ENCODE results near the gene NDUFA8.
A peak's percentile ranks its signal among the peaks of the same experiment; 100 is the strongest.
"Not testable (repeated sequence)": the region's sequence is repeated elsewhere in the genome, so short reads cannot be mapped to it uniquely, and the experiment has no call there.

The NDUFA8 gene

DNA sequence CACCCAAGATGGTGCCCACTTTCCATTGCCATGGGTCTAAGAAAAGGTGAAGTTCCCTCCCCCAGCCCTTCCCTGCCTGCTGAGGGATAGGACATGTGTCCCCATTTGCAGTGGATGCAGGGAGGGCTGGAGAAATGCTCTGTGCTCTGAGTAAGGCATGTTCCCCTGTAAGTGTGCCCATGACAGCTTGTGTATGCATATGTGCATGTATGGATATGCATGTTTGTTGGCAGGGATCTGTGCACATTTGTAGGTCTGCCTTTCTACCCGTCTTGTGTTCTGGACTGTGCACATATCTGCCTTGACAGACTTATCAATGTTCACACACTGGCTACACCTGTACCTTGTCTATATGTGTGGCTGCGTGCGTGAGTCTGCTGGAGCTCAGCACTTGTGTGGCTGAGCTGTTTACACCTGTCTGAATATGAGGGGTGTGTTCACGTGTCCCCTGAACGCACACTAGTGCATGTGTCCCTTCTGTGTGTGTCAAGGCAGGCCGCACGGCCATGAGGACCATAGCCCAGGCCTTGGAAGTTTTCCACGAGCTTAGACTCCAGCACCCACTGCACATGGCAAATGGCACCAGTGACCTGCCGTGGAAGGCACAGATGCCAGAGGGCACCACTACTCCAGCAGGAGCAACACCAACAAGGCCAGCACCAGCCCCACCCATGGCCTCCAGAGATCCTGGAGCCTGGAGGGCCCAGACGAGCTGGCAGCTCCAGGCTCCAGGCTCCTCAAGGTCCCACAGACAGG lies 39.1 kb downstream of the NDUFA8 start:
- no peak for DNase-seq

DNA sequence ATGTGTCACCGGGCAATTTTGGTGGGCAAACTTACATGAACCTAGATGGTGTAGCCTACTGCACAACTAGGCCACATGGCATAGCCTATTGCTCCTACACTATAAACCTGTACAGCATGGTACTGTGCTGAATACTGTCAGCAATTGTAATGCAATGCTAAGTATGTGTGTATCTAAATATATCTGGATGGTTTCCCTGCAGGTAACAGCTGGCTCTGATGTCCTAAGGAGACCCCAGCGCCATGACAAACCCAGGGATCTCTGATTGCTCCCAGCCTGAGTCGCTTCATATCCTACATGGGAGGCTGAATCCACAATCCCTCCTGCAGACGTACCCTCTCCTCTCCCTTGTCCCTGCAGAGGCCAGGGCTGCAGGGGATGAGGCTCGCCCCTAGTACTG lies 39.9 kb downstream of the NDUFA8 start:
- no peak for DNase-seq

DNA sequence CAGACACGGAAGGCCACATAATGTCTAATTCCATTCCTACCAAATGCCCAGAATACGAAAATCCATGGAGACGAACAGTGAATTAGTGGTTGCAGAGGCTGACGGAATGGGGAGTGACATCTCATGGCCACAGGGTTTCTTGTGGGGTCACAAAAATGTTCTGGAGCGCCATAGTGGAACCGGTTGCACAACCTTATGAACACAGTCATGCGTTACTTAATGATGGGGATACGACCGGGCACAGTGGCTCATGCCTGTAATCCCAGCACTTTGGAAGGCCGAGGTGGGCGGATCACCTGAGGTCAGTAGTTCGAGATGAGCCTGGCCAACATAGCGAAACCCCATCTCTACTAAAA lies 40.4 kb downstream of the NDUFA8 start:
- no peak for DNase-seq

DNA sequence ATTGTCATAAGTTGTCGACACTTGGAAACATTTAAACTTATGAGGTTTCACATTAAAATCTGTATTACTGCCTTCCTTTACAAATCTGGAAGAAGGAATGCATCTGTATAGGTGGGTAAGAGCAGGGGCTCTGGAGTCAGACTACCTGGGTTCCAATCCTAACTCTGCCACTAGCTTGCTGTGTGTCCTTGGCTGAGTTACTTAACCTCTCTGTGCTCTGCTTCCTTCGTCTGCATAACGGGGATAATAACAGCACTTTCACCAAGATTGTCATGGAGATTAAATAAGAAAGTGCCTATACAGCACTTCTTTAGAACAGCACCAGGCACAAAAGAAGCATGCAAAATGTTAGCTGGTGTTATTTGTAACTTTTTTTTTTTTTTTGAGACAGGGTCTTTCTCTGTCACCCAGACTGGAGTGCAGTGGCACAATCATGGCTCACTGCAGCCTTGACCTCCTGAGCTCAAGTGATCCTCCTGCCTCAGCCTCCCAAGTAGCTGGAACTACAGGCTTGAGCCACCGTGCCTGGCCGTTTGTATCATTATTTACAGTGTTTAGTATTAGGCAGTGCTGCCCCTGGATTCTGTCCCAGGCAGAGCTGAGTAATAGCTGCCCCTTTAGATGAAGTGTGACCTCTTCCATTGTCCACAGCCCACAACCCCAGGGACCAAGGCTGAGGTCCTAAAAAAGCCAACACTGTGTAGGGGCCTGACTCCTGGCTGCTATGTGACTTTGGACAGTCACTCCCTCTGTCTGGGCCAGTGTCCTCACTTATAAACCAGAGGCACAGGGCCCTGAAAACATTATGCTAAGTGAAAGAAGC lies 41.0 kb downstream of the NDUFA8 start:
- DNase-seq: no peak

DNA sequence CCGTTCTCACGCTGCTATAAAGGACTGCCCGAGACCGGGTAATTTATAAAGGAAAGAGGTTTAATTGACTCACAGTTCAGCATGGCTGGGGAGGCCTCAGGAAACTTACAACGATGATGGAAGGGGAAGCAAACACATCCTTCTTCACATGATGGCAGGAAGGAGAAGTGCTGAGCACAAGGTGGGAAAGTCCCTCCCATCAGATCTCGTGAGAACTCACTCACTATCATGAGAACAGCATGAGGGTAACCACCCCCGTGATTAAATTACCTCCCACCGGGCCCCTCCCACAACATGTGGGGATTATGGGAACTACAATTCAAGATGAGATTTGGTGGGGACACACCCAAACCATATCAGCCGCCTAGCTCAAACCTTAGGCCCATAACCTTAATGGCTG lies 42.3 kb downstream of the NDUFA8 start:
- not testable (repeated sequence) for DNase-seq

DNA sequence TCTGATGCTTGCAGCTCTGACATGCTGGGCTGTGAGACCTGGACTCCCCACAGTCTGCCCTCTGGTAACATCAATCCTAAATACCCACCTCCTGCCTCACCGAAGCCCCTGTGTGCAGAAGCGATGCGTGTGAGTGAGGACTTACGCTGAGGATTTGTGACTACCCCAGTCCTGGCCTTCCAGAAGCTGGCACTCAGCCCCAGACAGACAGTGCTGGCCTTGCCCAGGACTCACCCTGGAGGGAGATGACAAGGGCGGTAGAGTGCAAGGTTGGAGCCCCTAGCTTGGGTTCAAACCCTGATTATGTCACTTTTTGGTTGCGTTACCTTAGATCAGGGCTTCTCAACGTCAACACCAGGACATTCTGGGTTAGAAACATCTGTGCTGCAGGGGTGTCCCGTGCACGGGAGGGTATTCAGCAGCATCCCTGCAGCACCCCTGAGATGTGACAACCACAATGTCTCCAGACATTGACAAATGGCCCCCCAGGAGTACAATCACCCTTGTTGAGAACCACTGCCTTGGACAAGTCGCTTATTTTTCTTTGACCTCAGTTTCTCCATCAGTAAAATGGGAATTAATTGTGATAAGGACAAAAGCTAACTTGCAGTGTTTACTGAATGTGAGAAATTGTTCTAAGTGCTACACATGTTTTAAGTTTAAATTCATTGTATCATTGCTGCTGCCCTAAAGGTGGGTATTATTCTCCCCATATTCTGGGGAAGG lies 43.0 kb downstream of the NDUFA8 start:
- no peak for DNase-seq

DNA sequence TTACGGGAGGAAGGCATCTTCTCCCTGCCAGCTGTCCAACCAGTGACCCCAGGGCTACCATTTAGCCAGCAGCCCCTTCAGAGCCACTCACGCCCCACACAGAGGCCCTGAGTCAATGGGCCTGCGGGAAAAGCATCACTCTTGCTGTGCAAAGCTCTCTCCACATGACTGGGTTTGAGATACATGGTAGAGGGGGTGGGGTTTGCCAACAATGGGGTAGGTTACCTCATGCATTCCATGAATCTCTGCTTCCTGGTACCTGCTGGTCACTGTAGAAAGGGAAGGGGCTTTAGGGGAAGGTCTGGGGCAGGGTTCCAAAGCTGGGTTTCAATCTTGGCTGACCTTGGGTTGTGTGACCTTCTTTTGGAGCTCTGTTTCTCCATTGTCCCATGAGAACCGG lies 43.5 kb downstream of the NDUFA8 start:
- no peak for DNase-seq

DNA sequence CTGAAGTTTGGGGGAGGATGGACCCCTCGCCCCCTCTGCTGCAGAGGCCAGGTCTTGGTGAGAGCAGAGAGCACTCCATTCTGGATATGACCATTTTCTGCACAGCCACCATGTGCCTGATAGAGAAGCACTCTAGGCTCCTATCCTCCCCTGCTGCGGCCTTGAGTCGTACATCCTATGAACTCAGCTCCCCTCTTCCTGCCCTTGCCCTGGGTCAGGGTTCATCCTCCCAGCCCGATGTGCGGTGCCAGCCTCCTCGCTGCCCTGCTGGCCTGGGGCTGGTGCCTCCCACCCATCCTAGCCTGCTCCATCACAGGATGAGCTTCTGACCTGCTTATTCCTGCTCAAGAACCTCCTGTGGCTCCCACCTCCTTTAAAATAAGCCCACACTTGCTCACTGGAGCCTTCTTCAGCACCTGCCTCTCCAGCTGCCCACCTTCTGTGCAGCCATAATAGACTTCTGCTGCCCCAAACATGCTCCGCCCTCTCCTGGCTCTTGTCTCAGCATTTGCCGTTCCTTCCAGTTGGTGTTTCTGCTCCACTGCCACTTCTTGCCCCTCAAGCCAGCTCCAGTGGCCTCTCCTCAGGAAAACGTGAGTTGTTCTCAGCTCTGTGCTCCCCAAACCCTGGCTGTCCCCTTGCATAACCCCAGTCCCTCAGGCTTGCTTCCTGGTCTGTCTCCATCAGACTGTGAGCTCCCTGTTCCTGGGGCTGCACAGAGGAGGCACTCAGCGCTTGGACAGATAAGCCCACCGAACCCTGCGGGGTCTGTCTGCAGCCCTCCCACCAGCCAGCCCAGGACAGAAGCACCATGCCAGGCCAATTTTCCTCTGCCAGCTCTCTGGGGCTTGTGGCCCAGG lies 44.2 kb downstream of the NDUFA8 start:
- DNase-seq: no peak

DNA sequence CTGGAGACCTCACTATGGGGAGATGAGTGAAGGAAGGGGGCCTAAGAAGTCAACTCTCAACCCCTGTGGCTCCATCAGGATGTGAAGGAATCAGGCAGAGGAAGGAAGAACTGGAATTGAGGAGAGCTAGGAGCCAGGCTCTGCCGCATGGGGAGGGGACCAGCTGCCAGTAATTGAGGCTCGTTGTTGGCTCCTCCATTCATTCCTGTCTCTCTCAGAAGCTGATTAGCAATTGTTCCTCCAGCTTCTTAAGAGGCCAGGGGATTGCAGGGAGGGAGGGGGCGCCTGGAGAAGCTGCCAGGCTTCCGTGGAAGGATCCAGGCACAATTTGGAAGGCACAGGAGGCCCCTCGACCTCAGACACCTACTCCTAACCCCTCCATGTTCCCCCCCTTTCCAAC lies 46.0 kb downstream of the NDUFA8 start:
- no peak for DNase-seq

DNA sequence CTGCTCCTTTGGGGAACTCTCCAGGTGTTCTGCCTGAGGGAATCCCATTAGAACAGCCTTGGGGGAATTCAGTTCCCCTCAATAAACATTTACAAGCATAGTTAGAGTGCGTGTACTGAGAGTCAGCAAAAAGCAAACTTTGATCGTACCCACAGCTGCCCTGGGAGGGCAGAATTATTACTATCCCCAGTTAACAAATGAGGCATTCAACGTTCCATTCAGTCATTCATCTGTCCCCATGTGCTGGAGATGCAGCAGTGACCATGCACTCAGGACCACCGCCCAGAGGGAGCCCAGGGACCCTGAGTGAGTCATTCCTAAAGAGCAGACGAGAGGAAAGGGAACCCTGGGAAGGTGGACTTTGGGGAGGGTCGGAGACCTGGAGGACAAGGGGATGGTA lies 47.3 kb downstream of the NDUFA8 start:
- DNase-seq: no peak

DNA sequence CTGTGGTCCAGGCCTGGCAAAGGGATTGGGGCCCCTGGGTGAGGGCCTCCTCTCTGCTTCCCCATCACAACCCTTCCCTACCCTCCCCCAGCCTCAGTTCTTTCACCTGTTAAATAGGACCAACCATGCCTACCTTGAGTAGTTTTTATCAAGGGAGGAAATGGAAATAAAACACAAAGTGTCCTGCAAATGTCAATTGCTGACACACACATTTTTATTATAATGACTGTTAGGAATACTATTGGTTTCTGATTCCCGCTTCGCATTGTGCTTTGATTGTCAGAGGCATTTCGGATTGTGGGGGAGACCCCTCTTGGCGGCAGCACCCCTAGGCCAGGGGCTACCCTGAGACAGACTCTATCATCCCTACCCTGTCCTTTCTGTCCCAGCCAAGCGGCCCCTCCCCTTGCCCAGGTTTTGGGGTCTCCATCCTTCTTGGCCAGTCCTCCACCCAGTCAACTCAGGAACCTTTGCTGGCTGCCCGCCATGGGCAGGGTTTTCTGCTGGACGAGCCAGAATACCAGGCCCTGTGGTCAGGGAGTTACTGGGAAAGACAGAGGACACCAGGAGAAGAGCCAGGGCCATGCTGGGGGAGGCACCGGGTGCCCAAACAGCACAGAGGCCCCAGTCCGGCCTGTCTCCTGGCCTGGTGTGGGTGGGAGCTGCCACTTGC lies 48.0 kb downstream of the NDUFA8 start:
- DNase-seq: no peak

DNA sequence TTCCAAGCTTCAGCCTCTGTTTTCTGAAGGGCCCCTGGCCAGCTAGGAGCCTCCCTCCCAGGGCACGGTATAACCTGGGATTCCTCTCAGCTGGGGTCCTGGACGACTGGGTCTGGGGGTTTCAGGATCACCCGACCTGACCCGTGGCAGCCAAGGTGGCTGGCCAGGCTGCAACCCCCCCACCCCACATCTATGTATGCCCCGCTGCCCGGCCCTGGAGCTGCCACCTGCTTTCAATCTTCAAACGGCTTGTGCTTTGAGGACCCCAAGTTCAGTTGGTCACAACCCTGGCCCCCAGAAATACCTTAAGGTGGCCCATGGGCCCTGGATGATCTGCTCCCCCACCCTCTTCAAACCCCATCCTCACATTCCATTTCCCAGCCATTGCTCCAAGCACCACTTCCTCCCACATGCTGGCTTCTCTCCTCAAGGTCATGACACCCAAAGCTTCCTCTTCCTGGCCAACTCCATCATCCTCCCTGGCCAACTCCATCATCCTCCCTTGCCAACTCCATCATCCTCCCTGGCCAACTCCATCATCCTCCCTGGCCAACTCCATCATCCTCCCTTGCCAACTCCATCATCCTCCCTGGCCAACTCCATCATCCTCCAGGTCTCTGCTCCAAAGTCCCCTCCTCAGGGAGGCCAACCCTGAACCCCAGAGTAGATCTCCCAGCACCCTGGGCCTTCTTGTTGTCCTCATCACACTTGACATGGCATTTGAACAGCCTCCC lies 49.3 kb downstream of the NDUFA8 start:
- no peak for DNase-seq

DNA sequence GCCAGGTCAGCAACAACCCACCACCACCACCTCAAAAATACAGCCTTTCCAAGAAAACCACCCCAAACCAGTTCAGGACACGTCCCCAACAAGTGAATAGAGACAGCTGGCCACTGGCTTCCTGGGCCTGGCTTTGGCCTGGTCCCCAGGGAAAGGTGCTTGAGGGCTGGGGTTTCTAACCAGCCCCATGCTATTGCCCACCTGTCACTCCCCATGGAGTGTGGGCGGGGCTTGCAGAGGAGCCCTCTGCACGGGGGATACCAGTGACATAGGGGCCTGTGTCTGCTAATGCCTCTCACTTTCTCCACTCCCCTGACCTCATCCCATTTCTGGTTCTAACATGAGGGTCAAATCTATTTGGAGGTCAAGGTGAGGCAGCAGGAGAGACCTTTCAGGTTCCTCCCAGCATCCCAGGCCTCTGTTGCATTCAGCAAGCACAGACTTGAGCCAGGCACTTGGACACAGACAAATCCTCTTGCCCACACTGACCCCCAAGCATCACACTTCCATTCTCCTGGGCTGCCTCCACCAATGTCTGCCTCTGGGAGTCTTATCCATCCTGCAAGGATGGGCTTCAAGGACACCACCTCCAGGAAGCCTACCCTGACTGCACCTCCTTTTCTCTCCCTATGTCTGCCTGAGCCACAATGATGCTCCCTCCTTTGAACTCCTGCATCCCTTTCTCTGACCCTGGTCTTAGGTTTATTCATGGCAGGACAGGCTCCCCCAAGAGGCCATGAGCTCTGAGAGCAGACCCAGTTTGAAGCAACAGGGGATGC lies 50.4 kb downstream of the NDUFA8 start:
- no peak for DNase-seq

DNA sequence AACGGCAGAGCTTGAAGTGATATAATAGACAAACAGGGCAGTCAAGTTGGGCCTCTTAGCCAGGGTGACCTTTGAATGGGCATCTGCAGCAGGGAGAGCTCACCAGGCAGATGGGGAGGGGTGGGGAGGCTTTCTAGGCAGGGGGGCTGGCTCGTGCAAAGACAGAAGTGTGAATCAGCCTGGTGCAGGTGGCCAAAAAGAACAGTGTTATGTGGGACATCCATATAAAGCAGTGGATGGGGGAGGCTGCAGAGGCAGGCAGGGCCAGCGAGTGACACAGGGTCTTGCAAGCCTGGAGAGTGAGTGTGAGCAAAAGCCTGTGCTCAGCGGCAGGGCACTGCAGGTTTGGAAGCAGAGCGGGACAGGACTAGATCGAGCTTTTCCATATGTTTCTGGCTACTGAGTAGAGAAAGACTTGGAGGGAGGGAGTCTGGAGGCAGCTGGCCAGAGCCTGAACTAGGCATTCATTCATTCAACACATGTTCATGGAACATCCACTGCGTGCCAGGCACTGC lies 52.2 kb downstream of the NDUFA8 start:
- DNase-seq: no peak

DNA sequence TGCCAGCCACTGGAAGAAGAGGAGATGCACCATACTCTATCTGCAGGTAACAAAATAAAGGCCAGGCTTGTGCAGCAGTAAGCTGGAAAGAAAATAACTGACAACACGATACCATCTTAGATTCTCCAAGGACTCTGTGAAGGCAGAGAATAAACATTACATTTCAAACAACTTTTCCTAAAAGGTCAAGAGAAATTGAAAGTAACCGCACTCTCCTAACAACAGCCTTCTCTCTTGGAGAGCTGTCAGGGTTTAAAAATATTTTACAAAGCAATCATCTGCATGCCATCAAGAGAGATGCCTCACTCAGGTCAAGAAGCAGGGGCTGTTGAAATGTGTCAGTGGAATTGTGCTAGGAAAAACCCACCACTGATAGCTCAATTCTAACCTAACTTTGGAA lies 53.0 kb downstream of the NDUFA8 start:
- DNase-seq: no peak

DNA sequence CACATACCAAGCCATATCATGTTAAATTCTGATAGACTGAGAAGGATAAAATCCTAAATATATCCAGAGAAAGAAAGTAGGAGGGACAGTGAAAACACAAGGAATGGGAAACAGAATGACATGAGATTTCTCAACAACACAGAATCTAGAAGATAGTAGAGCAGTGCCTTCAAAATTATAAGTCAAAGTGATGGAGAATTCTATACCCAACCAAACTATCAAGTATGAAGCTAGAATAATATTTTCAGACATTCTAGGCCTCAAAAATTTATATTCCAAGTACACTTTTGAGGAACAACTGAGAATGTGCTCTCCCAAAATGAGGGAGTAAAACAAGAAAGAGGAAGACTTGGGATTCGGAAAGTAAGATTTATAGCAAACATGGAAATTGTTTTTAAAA lies 55.6 kb downstream of the NDUFA8 start:
- DNase-seq: no peak

DNA sequence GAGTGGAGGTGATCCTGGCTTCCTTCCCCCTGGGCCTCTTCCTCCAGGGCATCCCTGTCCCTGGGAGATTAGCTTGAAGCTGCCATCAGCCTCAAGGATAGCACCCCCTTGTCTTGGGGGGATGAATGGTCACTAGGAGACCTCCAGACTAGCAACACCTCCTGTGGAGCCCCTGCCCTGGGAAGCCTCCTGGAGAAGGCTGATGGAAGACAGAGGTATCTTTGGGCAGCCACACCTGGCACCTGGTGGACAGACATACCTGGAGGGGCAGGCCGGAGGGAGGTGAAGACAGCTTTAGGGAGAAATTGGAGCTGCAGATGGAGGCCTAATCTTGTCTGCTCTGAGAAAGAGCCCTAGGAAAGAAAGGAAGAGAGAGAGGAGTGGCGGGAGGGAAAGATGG lies 57.4 kb downstream of the NDUFA8 start:
- DNase-seq: no peak

DNA sequence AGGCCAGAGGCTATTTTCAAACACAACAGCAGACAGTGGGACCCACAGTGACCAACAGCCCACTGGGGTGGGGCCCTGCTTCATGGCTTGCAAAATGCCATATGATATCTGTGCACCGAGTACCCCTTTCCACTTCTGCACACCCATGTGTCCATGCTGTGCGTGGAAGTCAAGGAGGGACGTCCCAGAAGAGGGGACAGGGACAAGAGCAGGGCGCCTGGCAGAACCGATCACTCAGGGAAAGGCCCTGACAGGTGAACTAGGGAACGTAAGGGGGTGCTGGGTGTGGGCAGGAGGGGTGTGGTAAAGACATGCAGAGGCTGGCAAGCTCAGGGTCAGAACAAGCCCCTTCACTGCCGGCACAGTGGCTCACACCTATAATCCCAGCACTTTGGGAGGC lies 58.8 kb downstream of the NDUFA8 start:
- DNase-seq: no peak

DNA sequence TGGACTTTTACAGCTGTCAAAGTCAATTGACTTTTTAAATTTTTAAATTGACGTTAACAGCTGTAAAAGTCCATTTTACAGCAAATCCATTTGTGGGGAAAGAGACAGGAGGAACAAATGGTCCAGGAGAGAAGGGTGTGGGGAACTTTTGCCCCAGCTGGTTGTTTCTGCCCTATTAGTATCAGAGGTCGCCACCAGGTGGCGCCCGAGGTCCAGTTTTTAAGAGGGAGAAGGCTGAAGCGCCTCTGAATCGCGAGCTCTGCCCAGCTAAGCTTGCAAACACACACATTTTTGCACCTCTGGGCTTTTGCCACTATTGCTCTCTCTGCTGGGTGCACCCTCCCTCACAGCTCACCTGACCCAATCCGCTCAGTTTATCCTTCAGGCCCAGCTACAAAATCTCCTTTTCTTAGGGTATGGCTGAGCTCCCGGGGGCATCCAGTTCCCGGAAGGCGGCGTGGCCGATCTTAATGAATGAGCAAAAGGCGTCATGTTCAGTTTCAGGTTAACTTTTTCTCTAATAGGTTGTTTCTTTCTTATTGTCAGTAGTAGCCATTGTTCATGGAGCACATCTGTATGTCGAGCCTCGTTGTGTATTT lies 60.2 kb downstream of the NDUFA8 start:
- DNase-seq: peak; percentile 86

DNA sequence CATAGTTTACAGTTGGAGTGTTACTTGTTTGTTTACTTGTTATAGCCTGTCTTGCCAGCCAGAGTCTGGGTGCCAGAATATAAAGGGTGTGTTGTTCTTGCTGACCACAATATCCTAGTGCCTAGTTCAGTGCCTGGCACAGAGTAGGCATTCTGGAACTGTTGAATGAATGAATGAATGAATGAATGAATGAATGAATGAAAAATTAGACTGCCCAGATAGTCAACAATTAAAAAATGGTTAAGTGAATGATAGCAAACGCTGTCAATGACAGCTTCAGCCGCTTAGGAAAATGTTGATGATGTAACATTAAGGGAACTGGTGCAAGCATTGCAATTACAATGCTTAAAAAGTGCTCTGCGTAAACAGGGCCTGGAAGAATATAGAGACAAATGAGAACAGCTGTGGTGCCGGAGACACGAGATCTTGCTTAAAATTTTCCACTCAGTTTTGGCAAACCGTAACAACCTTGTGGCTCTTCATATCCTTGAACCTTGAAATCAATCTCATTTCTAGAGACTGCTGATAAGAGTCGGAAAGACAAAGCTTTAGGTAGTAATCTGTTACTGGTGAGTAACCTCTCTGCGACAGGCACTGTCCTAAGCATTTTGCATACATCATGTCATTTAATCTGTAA lies 61.8 kb downstream of the NDUFA8 start:
- no peak for DNase-seq
